HFFc6 (cell line): Measurements from ENCODE around the gene NDUFV2. TPM values are rescaled to one million over a fixed set of nuclear protein-coding genes. Genes with fewer than 3 reads are reported as not detected.
A peak's percentile ranks its signal among the peaks of the same experiment; 100 is the strongest.

Experiments used
- DNase-seq: peaks from one replicate; pipeline ENCODE4 v3.0.0-alpha.2; 2018
- H3K27ac Mint-ChIP-seq: 2 replicates; pipeline ENCODE4 v1.8.0; 2020; ENCODE audit warnings: mild to moderate bottlenecking, mixed read lengths
- H3K27me3 Mint-ChIP-seq: 2 replicates; pipeline ENCODE4 v1.8.0; 2021; ENCODE audit warnings: mild to moderate bottlenecking, moderate library complexity, mixed read lengths; ENCODE audit not compliant: insufficient read depth
- H3K36me3 Mint-ChIP-seq: 2 replicates; pipeline ENCODE4 v1.8.0; 2021; ENCODE audit warnings: low read depth, mixed read lengths
- H3K4me1 Mint-ChIP-seq: 2 replicates; pipeline ENCODE4 v1.8.0; 2020; ENCODE audit warnings: low read depth, mixed read lengths
- H3K4me3 Mint-ChIP-seq: 2 replicates; pipeline ENCODE4 v1.8.0; 2020; ENCODE audit warnings: mild to moderate bottlenecking, moderate library complexity, mixed read lengths
- H3K9me3 Mint-ChIP-seq: 2 replicates; pipeline ENCODE4 v1.8.0; 2020; ENCODE audit warnings: mild to moderate bottlenecking, mixed read lengths
- CTCF ChIP-seq: fragments of 200-600 bp; sonication (generic); IDR thresholded peaks from 2 replicates; pipeline ENCODE4 v1.5.0; 2021; ENCODE audit warnings: antibody characterized with exemption, mild to moderate bottlenecking
- total RNA-seq, 6 experiments: library from RNA; stranded (reverse); fragmentation: NEBNext Ultra II Directional; extraction: Animal tissue kit (Norgen Biotek cat#: 25700); gene quantifications; 2 replicates in 1 of 6; 3 replicates in 5 of 6; pipeline ENCODE4 v1.2.3, GENCODE V29; 2021

The NDUFV2 gene
- total RNA-seq, 6 experiments from 2014 or later = 157 to 198 (median 184) TPM

DNA sequence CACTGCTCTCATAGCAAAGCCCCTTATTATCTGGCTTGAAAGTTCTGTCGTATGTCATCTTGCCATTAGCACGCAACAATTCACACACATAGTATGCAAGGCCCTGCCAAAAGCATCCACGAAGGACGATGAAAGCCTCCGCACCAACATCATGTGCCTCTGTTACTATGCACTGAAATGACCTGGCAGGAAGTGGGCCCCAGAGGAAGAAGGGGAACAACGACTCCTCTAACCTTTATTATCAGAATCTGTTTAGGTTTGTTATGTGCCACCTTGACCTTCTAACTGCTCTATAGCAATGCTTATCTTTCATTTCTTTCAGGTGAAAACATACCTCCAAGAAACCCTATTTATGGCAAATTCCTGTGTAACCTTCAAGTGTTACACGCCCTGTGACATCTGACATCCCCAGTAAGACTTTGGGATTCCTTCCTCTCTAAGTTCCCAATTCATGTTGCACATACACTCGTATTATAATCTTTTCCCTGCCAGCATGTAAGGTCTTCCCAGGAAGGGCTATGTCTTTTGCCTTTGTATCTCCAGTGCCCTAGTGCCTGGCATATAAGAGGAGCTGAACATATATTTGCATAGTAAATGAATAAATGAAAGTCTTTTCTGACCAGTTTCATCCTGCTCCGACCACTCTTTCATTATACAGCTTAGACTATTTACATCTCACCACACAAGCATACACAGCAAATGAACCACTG is 7.0 kb upstream of the NDUFV2 start:
- no peak for DNase-seq
- no peak for TF ChIP-seq CTCF
- Mint-ChIP-seq H3K36me3 (no peaks in the 10 kb centered on the region), H3K4me3 (peak overlapping the region; percentile 64; the same call in 1 of the 2 replicates), H3K4me1 (peaks cover 53% of the 10 kb centered on the region), H3K27me3 (no peaks in the 10 kb centered on the region; the same call in none of the 2 replicates), H3K27ac (peak overlapping the region; percentile 97), H3K9me3 (no peaks in the 10 kb centered on the region)

DNA sequence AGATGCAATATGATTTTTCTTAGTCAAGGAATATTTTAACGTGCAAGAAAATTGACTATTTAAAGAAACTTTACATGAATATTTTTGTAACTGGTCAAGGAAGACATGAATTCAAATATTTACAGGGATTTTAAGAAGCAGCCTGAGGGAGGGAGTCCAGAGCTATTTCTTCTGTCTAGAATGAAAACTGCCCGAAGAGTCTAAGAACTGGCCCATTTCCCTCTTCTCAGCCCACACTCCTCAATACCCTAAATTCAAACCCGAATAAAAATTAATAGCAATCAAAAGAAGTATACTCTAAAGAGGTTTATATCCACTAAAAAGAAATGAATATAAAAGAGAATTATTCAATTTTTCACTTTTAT is 6.5 kb upstream of the NDUFV2 start:
- no peak for TF ChIP-seq CTCF
- DNase-seq = no peak
- Mint-ChIP-seq H3K4me1 (peaks cover 58% of the 10 kb centered on the region), H3K27ac (peak overlapping the region; percentile 97), H3K27me3 (no peaks in the 10 kb centered on the region; the same call in none of the 2 replicates), H3K9me3 (no peaks in the 10 kb centered on the region), H3K4me3 (no peak overlapping the region), H3K36me3 (no peaks in the 10 kb centered on the region)

- 0 out of 2 replicates have a peak overlapping the region, but pooled peaks have one; percentile 45 for H3K27ac Mint-ChIP-seq
These were observed 5.8 kb upstream of the NDUFV2 start for GRCh38 chr18:9096685-9097084.

GRCh38 chr18:9097349-9097748 is 5.2 kb upstream of the NDUFV2 start:
- Mint-ChIP-seq H3K27ac (no peak overlapping the region; the same call in 1 of the 2 replicates), H3K9me3 (no peaks in the 10 kb centered on the region), H3K36me3 (no peaks in the 10 kb centered on the region), H3K27me3 (peaks cover 2% of the 10 kb centered on the region), H3K4me1 (peaks cover 64% of the 10 kb centered on the region), H3K4me3 (no peak overlapping the region)
- TF ChIP-seq CTCF = no peak
- DNase-seq = no peak

More at GRCh38 chr18:9096685-9097084, 5.8 kb upstream of the NDUFV2 start:
- no peak for DNase-seq
- no peaks in the 10 kb centered on the region for H3K36me3 Mint-ChIP-seq
- H3K4me1 Mint-ChIP-seq = peaks cover 64% of the 10 kb centered on the region
- H3K9me3 Mint-ChIP-seq = no peaks in the 10 kb centered on the region
- H3K27me3 Mint-ChIP-seq = peaks cover 1% of the 10 kb centered on the region
- no peak for TF ChIP-seq CTCF
- no peak overlapping the region for H3K4me3 Mint-ChIP-seq

- H3K27me3 Mint-ChIP-seq = peaks cover 2% of the 10 kb centered on the region; the same call in 1 of the 2 replicates
- H3K4me3 Mint-ChIP-seq = no peak overlapping the region
- DNase-seq = no peak
- peaks cover 56% of the 10 kb centered on the region for H3K4me1 Mint-ChIP-seq
- H3K27ac Mint-ChIP-seq = peak overlapping the region; percentile 62
- no peaks in the 10 kb centered on the region for H3K9me3 Mint-ChIP-seq
- TF ChIP-seq CTCF = no peak
- H3K36me3 Mint-ChIP-seq = peaks cover 24% of the 10 kb centered on the region
These were observed 1.7 kb upstream of the NDUFV2 start for GRCh38 chr18:9100796-9101195.
